ENCODE measurements around the gene FRMD4B.

DNA sequence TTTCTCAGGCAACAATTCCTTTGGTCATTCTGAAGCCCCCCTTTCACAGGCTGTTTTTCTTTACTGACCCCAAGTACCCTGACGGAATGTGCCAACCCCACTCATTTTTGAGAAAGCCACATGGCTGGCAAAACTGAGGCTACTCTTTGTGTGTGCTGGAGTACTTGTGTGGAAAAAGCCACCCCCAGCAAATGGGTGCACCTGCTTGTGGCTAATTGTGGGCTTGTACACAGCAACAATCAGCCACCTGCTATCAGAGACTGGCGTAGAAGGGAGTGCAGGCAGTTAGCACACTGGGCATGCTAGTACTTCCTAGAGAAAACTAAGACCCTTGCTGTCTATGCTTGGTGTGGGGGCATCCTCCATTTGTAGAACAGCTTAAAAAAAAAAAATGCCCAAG is 153.4 kb downstream of the FRMD4B start:
- TF ChIP-seq POLR2AphosphoS5 (IDR thresholded peaks at IDR 0.05; ENCODE audit: borderline replicate concordance, low read depth, low read length) (no peak), EZH2 (IDR thresholded peaks at IDR 0.05) (no peak), FOXP2 (optimal IDR thresholded peaks at IDR 0.05; ENCODE audit: control extremely low read depth, extremely low read length, insufficient read depth) (no peak)

All from SK-N-MC (cell line).